GM19351 (cell line): ENCODE measurements around the gene CAMTA1.

Source experiments
- ATAC-seq: cut with Tn5 transposase; IDR thresholded peaks from one replicate; pipeline ENCODE4 v1.9.1; 2021; ENCODE audit warnings: mild to moderate bottlenecking, moderate library complexity; ENCODE audit not compliant: unreplicated experiment

Gene CAMTA1

GRCh38 chr1:7015022-7015421 is 229.8 kb downstream of the CAMTA1 start:
- ATAC-seq: no peak

DNA sequence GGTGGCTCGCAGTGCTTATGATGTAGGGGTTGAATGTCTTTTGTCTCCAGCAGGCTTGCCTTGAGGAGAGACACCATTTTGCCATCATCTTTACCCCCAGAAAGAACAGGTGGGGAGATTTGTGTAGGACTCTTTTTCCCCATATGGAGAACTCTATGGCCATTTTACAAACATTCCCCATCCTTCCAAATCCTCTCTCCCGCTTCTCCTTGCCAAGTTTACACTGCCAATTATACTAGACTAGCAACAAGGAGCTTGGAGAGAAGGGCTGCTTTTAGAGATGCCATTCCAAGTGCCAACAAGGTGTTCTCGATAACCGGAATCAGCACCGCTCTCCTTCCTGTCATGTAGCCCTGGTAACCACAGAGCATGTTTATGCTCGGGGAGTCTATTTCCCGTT is 233.1 kb downstream of the CAMTA1 start:
- ATAC-seq: no peak

DNA sequence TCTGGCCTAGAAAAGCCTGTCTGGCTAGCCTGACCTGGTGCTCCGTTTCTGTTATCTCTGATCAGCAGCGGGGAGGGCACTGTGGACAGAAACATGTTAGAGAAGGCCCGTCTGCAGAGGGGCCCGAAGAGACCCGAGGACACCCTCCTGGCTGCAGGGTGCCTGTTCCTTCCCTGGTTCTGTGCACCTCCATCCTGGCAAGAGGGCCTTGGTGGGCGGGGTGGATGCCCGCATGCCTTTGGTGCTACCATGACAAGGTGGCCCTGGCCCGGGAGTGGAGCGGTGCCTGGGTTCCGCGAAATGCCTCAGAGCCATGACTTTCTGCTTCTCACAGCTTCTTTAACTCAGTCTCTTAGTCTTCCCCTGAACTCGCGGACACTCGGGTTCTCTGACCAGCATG is 233.6 kb downstream of the CAMTA1 start:
- ATAC-seq: no peak

GRCh38 chr1:7019510-7019909 is 234.3 kb downstream of the CAMTA1 start:
- no peak for ATAC-seq

GRCh38 chr1:7022058-7022457 is 236.8 kb downstream of the CAMTA1 start:
- ATAC-seq: no peak

- no peak for ATAC-seq
Observed at GRCh38 chr1:7025013-7025412, 239.8 kb downstream of the CAMTA1 start.

DNA sequence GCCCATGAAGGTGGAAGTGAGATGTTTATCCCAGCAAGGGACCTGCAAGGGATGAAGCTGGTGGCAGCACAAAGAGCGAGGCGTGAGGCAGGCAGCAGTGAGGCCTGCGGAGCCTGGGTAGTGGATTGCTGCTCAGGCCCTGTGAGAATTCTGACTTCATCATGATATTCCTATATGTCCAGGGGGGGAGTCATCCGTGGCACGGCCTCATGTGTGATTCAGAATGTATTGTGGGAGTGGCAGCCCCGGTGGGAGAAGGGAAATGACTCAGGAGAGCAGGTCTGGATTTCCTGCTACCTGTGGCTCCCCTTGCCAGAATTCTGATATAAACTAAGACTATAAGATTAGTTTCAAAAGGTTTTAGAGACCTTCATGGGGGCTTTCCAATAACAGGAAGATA is 240.9 kb downstream of the CAMTA1 start:
- no peak for ATAC-seq

DNA sequence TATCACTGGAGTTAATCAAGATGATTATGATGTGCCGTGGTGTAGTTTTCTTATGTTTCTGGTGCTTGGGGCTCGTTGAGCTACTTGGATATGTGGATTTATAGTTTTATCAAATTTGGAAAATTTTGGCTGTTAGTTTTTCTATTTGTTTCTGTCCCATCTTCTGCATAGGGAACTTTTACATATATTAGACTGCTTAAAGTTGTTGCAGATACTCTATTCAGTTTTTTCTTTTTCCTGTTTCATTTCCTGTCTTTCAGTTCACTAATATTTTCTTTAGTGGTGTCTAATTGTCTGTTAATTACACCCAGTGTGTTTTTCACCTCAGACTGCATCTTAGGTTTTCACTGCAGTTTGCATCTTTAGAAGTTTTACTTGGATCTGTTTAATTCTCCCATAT is 247.7 kb downstream of the CAMTA1 start:
- ATAC-seq: no peak

- ATAC-seq: no peak
Observed at GRCh38 chr1:7036386-7036785, 251.1 kb downstream of the CAMTA1 start.

DNA sequence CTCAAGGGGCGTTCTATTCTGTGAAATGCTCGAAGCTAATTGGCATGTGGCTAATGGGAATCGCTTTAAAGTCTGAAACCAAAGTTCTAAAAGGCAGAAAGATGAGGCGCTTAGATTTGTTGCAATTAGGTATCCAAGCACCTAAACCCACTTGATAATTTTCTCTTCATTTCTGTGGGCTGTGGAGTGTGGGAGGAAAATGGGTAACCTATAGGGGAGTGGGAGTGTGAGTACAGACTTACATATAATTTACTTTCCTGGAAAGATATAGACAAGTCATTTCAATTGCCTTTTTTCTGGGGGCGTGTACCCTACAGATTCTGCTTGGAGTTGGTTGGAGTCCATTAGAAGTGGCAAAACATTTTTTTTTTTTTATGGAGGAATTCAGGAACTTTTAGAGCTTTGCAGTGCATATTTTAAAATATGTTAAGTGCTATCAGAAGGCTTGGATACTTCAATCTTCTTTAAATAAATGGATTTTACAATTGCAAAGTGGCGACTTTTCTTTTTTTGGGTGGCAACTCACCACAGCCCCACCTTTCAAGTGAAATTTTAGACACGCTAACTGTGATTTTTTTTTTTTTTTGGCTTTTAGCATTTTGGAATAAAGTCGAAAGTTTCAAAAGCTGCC is 254.5 kb downstream of the CAMTA1 start:
- no peak for ATAC-seq

GRCh38 chr1:7040969-7041695 is 255.9 kb downstream of the CAMTA1 start:
- ATAC-seq: no peak

- no peak for ATAC-seq
Observed at GRCh38 chr1:7042322-7043190, 257.3 kb downstream of the CAMTA1 start.

- ATAC-seq: no peak
Observed at GRCh38 chr1:7043191-7043549, 257.9 kb downstream of the CAMTA1 start.

GRCh38 chr1:7043719-7044535 is 258.7 kb downstream of the CAMTA1 start:
- ATAC-seq: no peak

GRCh38 chr1:7045897-7046296 is 260.6 kb downstream of the CAMTA1 start:
- no peak for ATAC-seq

DNA sequence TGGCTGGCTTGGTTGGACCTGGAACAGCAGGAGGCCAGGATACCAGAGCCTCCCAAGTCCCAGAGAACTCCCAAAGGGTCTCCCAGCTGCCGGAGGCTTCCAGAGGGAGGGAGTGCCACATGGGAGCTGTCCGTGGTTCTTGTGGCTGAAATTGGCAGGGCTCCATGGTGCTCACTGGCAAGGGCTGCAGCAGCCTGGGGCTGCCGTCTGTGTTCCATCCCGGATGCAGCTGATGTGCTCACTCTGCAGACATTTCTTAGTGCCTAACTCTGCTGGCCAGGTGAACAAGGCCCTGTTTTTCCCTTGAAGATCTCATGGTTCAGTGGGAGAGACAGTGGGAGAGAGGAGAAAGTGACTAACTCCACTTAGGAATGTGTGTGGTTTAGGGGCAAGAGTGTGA is 261.1 kb downstream of the CAMTA1 start:
- no peak for ATAC-seq

DNA sequence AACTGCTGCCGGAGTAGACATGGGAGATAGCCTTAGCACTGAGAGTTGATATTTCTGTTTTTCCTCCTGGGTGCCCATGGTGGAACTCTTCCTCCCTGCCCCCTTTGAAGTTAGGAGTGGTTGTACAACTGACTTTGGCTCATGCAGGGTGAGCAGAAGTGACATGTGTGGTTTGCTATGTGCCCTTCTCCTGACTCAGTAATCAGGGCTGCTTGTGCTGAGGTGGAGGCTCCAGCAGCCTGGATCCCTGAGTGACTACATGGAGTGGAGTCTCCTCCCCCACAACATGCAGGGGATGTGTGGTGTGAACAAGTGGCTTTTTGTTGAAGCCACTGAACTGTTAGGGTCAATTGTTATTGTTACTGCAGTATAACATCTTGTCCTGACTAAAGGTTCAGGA is 261.6 kb downstream of the CAMTA1 start:
- no peak for ATAC-seq

GRCh38 chr1:7047866-7048265 is 262.6 kb downstream of the CAMTA1 start:
- ATAC-seq: no peak

- ATAC-seq: no peak
Observed at GRCh38 chr1:7048395-7048794, 263.1 kb downstream of the CAMTA1 start.

- no peak for ATAC-seq
Observed at GRCh38 chr1:7049913-7050625, 264.8 kb downstream of the CAMTA1 start.
